ENCODE results near the gene CORT.

The CORT gene

DNA sequence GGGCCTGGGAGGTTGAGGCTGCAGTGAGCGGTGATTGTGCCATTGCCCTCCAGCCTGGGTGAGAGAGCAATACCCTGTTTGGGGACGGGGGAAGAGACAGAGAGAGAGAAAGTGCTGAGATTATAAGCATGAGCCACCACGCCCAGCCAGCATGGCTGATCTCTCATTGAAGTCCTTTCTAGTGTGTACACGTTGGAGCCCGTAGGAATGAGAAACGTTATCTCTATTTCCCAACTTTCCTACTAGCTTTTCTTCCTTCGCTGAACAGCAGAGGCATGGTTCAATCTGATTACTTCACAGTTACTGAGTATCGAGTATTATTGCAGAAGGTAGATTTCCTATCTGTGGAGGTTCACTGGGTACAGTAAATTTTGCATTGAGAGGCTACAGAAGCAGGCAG is 29.5 kb downstream of the CORT start:
- DNase-seq, result no peak

DNA sequence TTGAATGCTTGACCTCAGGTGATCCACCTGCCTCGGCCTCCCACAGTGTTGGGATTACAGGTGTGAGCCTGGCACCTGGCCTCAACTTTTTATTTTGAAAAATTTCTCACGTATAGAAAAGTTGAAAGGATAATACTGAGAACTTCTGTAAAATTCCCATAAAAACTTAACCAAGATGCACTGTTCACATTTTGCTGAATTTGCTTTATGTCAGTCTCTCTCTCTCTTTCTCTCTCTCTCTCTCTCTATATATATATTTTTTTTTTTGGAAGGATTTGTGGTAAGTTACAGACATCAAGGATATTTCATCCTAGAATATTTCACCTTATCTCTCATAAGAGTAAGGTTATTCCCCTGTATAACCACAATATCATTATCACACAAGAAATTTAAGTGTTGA is 30.8 kb downstream of the CORT start:
- no peak for DNase-seq

DNA sequence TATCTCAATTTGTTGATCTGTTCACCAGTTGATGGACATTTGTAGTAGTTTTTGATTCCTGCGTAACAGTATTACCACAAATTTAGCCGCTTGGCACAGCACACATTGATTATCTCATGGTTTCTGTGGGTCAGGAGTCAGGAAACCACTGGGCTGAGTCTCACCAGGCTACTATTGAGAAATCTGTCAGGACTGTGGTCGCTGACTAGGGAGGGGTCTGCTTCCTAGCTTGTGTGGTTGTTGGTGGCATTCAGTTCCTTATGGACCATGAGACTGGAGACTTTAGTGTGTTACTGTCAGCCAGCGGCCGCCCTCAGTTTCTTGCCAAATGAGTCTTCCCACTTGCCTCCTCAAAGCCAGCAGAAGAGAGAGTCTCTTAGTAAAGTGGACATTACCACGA is 34.7 kb downstream of the CORT start:
- no peak for DNase-seq

DNA sequence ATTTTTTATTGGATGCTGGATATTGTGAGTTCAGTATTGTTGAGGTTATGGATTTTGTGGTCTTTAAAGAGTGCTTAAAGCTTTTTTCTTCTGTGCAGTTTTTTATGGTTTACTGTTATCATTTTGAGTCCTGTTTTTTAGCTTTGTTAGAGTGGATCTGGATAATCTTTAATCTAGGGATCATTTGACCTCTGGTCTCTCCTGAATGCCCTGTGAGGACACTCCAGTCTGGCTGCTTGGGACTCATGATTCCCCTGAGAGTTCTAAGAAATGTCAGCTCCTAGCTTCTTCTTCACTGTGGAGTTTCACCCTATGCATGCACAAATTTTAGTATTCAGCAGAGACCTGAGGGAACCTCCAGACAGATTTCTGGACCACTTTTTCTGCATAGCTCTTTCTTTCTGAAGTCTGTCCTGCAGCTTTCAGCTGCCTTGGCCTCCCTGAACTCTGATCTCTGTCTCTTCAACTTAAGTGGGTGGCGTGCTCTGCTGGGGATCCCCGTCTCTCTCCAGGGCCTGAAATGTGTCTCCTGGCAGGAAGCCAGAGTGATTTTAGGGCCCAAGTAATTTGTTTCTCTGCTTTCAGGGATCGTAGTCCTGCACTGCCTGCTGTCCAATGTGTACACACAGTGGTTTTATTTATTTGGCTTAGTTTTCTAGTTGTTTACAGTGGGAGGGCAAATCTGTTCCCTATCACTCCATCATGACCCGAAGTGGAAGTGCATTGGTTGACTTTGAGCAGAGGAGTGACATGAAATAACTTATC is 39.6 kb downstream of the CORT start:
- peak; percentile 72 for DNase-seq

DNA sequence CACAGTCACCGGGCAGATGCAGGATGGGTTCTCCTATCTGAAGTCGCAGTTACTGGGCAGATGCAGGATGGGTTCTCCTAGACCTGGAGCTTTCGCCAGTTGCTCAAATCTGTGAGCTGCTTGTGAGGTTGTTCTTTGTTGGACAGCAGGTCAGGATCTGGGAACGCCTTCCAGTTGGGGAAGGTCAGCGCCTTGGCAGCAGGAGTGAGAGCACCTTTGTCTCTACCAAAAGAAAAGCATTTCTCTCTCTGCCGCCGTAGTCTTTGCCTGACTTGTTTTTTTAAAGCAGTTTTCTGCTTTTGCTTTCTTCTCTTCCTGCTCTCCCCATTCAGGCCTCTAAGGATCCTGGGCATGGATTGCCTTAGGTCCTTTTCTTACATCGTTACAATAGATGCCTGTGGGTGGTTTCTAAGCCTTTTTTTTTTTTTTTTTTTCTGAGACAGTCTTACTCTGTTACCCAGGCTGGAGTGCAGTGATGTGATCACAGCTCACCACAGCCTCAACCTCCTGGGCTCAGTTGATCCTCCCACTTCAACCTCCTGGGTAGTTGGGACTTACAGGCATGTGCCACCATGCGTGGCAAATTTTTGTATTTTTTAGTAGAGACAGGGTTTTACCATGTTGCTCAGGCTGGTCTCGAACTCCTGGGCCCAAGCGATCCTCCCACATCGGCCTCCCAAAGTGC is 40.6 kb downstream of the CORT start:
- DNase-seq, result no peak

DNA sequence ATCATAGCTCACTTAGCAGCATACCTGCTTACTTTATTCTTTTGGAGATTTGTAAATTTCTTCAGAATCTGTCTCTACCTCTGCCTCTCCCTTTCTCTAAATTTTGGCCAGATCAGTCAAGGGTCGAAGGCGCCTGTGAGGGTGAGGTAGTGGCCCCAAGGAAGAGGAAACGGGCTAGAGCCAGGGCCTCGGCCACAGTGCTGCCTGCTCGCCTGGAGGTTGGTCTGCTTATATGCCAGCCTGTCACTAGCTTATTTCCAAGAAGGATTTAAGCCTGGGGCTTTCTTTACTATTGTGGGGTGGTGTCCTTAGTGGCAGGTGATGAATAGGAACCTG is 44.6 kb downstream of the CORT start:
- DNase-seq, result no peak

DNA sequence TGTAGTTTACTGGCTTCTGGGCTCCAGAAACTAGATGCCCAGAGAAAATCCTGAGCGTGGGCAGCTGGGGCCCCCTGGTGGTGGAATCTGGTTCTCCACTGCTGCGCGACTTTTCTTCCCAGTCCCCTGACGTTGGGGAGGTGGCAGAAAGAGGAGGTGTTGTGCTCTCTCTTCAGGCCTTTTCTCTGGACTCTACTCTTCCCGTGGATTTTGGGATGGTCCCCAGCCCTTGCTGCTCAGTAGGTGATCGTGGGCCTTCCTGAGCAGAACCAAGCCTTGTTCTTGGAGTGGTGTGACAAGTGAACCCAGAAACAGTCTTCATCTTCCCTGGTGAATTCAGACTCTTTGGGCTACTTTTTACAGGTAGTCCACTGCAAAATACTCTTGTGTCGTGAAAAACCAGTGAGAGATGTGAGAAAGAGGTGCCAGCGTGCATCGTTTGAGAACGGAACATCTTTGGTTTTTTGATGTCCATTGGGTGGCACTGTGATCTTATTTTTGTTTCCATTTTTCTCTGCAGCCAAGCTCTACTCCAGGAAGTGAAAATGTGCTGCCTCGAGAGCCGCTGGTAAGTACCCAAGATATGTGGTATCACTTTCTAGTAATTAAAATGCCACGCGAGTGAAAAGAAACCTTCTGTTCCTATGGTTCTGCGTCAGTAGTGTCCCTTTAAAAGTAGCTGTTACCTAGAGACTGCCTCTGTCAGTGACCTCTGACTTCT is 45.1 kb downstream of the CORT start:
- peak; percentile 95 for DNase-seq

DNA sequence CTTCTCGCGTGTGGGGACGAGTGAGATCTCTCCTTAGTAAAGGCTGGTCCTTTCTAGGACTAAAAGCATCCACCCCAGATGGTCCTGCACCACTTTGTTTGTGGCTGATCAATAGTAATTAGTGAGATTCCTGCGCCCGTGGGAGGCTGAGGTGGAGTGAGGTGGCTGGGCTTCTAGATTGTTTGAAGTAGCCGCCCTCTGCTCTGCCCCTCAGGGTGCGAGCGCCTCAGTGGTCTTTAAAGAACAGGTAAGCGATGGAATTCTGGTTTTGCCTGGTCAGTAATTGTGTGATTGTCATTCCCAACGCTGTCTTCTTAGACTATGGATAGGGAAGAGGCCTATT is 45.6 kb downstream of the CORT start:
- no peak for DNase-seq

DNA sequence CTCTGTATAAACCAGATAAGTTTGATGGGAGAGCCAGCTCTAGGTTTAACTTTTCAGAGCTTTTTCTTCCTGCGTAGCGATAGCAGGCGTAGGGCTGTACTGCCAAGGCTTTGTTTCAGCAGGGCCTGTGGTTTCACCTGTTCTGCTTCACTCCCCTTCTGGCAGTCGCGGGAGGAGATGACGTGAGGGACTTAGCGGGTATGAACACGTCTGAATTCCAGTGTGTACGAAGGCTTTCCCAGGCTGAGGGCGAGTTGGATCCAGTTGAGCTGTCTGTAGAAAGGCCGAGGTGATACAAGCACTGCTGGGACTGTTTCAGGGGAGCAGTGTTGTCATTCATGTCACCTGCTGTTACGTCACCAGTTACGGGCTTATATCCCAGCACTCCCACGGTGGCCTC is 46.1 kb downstream of the CORT start:
- peak; percentile 88 for DNase-seq

DNA sequence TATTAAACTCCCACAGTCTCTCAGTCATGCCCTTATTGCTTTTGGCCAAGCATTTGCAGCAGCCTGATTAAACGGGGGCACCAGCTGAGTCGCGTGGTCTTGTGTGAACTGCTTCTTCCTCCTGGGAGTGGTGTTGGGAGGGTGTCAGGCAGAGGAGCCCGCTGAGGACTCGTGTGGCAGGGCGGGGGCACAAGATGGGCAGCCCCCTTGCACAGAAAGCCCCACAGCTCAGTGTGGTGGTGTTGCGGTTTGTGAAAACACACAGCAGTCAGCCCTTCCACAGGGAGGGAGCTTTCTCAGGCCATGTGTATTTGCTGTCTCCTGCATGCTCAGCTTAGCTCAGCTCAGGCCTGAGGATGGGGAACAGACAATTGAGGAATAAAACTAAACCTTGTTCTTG is 47.3 kb downstream of the CORT start:
- no peak for DNase-seq

DNA sequence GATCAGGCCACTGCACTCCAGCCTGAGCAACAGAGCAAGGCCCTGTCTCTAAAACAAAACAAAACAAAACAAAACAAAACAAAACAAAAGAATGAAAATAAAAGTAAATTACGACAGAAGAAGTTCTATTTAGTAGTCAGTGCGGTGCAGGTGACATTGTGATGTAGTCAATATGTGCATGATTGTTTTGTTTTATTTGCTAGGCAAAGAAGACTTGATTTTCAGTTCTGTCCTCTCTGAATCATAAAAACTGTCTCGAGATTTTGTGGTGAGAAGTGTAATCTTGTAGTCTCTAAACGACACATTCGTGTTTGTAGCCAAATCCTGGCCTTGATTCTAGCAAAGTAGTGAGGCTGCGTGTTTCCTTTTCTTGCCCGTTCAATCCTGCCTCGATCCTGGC is 48.4 kb downstream of the CORT start:
- no peak for DNase-seq
